Motor neuron (in vitro differentiated cells): Measurements from ENCODE around the gene ZNF827. TPM values are rescaled to one million over a fixed set of nuclear protein-coding genes. Genes with fewer than 3 reads are reported as not detected.

Experiments used
- ATAC-seq, 8 experiments: fragments of 200-7000 bp; cut with Tn5 transposase; replicated peaks in 6 of 8; 2 replicates each; pipeline ENCODE4 v1.8.0; 2021; ENCODE audit warnings: mild to moderate bottlenecking in 8 of 8, moderate library complexity in 8 of 8
- H3K27ac ChIP-seq, 2 donors: fragments of 250-450 bp; sonication (Bioruptor Pico); 2 replicates each; pipeline ENCODE4 v1.9.0; 2021; ENCODE audit warnings: antibody characterized with exemption in 2 of 2, mild to moderate bottlenecking in 2 of 2, moderate library complexity in 1 of 2
- H3K4me1 ChIP-seq, 2 donors: fragments of 250-450 bp; sonication (Bioruptor Pico); replicated peaks in 1 of 2; 2 replicates each; pipeline ENCODE4 v1.6.1; 2021; ENCODE audit warnings: antibody characterized with exemption in 2 of 2, mild to moderate bottlenecking in 2 of 2, moderate library complexity in 1 of 2
- H3K4me3 ChIP-seq, 5 donors: fragments of 250-450 bp; sonication (Bioruptor Pico); 2 replicates each; pipeline ENCODE4 v1.9.0; 2021; ENCODE audit warnings: antibody characterized with exemption in 5 of 5, mild to moderate bottlenecking in 5 of 5, moderate library complexity in 4 of 5
- WGBS, 10 experiments: fragments of 450-650 bp; shearing (Covaris generic); methylation state at CpG; one replicate each; pipeline ENCODE4 v1.0.0; 2022; 5-methylcytosine and 5-hydroxymethylcytosine counted together
- in situ Hi-C, 9 experiments: fragments of 400-800 bp; cut with MboI; loops; one replicate each; pipeline ENCODE4 v1.15.0; 2021; ENCODE audit warnings: low sequenced_read_pairs in 9 of 9, low pct_unique_long_range_greater_than_20kb in 2 of 9; ENCODE audit not compliant: unreplicated experiment in 9 of 9
- total RNA-seq, 8 experiments: library from RNA; unstranded; fragments of 300-600 nt; gene quantifications; 2 replicates each; pipeline versions ENCODE4 v1.2.3 to v1.2.4, GENCODE V29; 2022

Gene ZNF827
- total RNA-seq, 8 experiments from 2014 or later = 13.8 to 40.6 (median 20.6) TPM

DNA sequence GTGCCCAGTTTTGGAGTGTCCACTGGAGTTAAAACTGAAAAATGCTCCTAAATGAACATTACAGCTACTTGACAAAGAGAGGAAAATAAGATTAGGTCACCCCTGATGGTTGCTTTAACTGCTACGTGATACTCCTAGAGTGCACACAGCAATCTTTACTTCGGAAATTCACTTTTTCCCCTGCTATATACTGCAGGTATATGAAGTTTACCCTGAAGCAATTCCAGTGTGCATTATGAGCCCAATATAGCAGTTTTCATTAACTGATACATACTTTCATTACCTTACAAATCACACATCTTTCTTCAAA, 773 bp upstream of the ZNF827 start:
- ATAC-seq = no peak
- in situ Hi-C loops = no loop called here
- peak overlapping the region; percentile 64 to 99 (median 96) for H3K4me3 ChIP-seq
- 7 to 100% (median 29%) methylated on average over 1 to 2 of the region's 2 CpGs; no CpG with 5 or more reads in 1 of the 10 experiments for WGBS, 10 experiments
- peaks cover 8 to 11% of the 10 kb centered on the region in 2 donors for H3K4me1 ChIP-seq
- H3K27ac ChIP-seq = peak overlapping the region in 1 of 2 donors; percentile 85

DNA sequence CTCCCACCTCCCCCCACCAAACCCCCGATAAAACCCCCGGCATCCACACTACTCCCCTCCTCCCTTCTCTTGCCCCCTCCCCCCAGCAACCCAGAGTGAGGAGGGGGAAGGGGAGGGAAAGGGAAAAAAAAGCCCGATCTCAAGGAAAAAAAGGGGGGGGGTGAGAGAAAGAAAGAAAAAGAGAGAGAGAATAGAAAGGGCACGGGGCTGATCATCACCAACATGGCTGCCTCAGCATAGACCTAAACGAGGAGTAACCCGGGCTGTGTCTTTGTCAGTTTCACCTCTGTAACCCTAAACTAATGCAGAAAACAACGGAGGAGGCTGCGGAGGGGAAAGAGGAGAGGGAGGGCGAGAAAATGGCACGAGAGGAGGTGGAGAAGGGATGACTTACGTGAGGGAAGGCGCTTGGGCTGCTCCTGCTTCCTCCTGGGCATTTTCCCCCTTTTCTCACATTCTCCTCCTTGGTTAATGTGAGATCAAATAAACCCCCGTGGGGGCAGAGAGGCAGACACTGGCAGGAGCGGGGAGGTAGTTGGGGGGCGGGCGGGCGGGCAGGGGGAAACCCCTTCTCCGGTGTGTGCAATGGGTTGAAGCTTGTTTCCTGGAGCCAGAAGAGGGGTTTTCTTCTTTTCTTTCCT, 532 bp downstream of the ZNF827 start:
- in situ Hi-C loops = no loop called here
- peak in 1 of 8 experiments; percentile 1 for ATAC-seq
- H3K4me3 ChIP-seq = peak overlapping the region; percentile 64 to 99 (median 96)
- peak overlapping the region; percentile 85 to 98 for H3K27ac ChIP-seq
- H3K4me1 ChIP-seq = peaks cover 20 to 24% of the 10 kb centered on the region in 2 donors
- WGBS, 10 experiments = 0 to 3% (median 0%) methylated on average over 1 to 6 of the region's 18 CpGs; no CpG with 5 or more reads in 5 of the 10 experiments

DNA sequence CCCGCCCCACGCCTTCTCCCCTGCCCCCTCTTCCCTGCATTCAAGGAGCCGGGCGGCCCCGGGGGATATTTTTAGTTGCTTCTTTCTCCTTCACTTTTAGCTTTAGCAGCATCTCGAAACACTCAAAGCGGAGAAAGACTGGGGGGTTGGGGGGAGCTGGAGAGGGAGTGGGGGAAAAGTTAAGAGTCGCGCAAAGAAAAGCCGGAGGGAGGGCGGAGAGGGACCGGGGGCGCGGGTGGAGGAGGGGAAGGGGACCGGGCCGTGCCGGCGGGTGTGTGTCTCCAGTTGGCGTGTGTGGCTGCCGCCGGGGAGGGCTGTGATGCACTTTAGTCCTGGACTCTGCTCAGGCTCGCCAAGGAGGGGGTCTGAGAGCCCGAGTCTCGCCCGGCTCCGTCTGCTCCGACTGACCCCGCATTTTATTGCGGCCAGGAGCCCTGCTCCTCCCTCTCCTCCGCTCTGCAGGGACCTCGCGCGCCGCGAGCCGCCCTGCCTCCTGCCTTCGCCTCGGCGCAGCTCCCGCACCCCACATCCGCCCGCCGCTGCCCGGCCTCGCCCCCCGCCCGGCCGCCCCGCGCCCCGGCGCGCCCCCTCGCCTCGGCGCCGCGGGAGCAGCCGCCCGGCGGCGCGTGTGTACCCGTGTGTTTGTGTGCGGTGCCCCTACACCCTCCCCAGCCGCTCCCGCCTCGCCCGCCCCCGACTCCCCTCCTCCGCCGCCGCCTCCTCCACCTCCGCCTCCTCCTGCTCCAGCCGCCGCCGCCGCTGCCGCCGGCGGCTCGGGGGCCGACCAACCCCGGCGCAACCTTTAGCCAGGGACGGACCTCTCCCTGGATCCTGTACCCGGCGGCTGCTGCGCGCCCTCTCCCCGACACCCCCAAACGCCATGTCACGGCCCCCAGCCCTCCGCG, 1.4 kb downstream of the ZNF827 start:
- peaks cover 26 to 33% of the 10 kb centered on the region in 2 donors for H3K4me1 ChIP-seq
- ATAC-seq = peak; percentile 26 to 62 (median 54)
- peak overlapping the region; percentile 64 to 99 (median 96) for H3K4me3 ChIP-seq
- in situ Hi-C loops = no loop called here
- no CpG with 5 or more reads among the region's 95 CpGs for WGBS, 10 experiments
- H3K27ac ChIP-seq = peak overlapping the region; percentile 85 to 98

DNA sequence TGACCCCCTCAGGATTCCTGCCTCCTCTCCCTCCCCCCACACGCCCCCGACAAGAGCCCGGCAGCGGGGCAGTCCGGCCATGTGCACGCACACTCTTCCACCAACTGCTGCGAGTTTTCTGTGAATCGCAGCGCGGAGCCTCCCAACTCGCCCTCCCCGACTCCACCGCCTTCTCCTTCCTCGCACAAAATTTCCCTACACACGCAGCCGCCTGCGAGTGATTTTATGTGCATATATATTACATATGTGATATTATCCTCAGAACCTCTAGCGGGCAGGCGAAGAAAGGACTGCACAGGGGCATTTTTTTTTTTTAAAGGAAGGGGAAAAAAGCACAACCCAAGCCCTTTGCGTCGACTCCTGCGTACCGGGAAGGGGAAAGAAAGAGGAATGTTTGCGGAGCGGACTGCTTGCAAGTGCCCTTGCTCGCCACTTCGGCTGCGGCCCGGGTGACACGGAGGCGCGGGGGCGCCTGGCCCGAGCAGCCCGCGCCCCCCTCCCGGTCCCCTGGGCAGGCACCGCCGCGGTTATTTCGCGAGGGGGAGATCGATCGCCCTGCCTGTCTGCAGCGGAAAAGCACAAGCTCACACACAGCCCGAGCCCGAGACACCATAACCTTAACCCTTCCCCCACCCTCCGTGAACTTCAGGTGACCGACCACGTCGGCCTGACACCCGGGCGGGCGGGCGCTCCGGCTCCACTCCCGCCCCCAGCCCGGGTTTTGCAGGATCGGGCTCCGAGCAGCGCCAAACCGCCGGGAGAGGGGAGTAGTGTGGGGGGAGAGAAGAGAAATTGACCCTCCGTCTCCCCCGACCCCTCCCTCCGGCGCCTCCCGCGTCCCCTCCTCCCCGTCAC, 2.3 kb downstream of the ZNF827 start:
- peaks cover 29 to 41% of the 10 kb centered on the region in 2 donors for H3K4me1 ChIP-seq
- ATAC-seq = peak; percentile 39 to 70 (median 62)
- WGBS, 10 experiments = 0 to 3% (median 0%) methylated on average over 2 to 24 of the region's 70 CpGs; no CpG with 5 or more reads in 6 of the 10 experiments
- peak overlapping the region; percentile 64 to 99 (median 96) for H3K4me3 ChIP-seq
- peak overlapping the region; percentile 85 to 98 for H3K27ac ChIP-seq
- in situ Hi-C loops = no loop called here

DNA sequence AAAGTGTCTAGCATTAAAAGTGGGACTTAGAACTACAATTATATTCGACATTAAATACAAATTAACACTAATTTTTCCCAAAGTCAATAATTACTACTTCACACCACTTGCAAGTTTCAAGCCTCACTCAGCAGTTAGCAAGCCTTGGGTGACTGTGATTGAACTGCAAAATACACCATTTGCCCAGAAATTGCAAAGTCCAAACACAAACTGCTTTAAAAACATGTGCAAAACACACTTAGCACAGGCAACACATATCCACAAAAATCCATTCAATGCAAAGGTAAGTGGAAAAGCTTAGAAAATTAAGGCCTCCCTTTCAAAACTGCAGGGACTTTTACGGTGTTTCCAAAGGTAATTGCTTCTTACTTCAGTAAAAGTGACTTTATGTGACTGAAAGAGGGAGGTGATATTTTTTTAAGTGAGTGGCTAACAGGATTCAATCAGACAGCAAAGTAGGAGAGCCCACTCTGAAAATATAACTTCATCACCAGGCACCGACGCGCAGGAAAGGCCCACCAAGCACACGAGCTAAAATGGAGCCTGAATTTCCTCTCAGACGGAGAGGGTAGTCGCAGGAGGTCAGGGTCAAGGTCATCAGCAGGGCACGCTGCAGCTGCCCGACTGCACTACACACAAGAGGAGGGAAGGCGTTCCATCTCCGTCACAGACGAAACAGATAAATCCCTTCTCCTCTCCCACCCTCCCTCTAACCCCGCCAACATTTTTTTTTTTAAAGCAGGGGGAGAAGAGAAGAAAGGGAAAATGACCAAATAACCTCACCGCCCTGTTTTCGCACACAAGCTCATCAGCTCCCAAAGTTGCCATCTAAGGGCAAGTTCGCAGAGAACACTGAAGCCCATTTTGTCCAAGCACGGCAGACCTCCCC, 3.1 kb downstream of the ZNF827 start:
- in situ Hi-C loops = no loop called here
- Histone ChIP-seq H3K27ac (peak overlapping the region; percentile 85 to 98), H3K4me3 (peak overlapping the region; percentile 64 to 99 (median 96)), H3K4me1 (peaks cover 36 to 50% of the 10 kb centered on the region in 2 donors)
- peak in 5 of 8 experiments; percentile 1 to 8 (median 5) for ATAC-seq
- 0 to 29% (median 4%) methylated on average over 1 to 9 of the region's 18 CpGs; no CpG with 5 or more reads in 1 of the 10 experiments for WGBS, 10 experiments

DNA sequence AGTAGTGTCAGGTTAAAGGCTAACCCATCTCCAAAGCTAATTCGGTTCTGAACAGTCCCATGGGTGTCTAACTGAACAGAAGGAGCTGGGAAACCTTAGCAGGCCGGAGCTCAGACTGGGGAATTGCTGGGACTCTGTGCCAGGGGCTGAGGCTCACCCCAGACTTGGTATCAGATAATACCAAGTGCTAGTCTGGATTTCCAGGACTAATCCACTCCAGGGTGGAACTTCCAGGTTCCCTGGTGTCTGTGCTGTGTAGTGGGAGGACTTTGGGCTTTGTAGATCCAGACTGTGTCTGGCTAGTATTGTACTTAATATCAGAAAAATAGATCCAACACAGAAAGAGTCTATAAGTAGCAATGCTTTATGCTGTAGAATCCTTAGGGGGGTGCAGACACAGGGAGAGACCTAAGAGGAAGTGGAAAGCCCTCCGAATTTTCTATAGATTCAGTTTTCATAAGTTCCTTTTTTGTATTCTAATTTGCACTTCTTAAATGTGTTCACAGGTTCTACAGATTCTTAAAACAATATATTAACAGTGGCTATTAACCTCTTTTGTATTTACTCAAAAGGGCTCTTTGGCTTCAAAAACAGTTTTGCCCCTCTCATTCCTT, 4.1 kb downstream of the ZNF827 start:
- Histone ChIP-seq H3K4me3 (peak overlapping the region in 2 of 5 donors; percentile 2 to 71), H3K27ac (peak overlapping the region in 1 of 2 donors; percentile 48), H3K4me1 (peaks cover 42 to 60% of the 10 kb centered on the region in 2 donors)
- 70 to 100% (median 92%) methylated on average over 1 to 3 of the region's 3 CpGs; no CpG with 5 or more reads in 2 of the 10 experiments for WGBS, 10 experiments
- in situ Hi-C loops = no loop called here
- no peak for ATAC-seq

DNA sequence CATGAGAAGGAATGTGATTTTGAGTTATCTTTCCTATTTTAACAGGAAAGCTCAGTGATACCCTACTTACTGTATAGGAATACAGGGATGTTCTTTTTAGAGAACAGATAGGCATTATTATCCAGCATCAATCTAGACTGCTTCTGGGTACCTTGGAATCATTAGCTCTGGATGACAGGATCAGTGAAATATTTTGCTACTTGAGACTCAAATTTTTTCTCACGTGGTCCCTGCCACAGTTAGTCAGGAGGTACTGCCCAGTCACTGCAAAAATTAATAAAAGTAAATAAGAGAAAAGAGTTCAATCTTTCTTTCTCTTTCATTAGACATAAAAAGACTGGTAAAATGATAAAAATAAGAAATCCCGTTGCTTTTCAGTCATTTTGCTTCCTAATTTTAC, 5.5 kb downstream of the ZNF827 start:
- Histone ChIP-seq H3K4me1 (peaks cover 39 to 60% of the 10 kb centered on the region in 2 donors), H3K27ac (no peak overlapping the region), H3K4me3 (no peak overlapping the region)
- in situ Hi-C loops = no loop called here
- 11 to 86% (median 75%) methylated on average over 1 to 2 of the region's 2 CpGs for WGBS, 10 experiments
- ATAC-seq = no peak

DNA sequence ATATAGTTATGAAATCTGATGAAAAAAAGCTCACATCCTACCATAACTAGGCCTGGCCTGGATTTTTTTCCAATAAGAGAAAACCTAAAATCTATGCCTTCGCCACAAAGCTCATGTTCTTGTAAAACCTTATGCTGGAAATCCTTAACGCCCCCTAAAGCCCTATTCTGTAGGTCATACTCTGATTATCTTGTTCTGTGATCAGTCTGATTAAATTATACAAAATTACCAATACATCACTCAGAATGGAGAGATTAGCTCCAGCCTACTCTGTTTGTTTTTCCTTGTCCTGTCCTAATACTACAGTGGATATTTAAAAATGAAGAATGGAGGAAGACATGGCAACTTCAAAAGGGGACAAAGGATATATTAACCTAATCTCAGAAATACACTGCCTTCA, 7.2 kb downstream of the ZNF827 start:
- Histone ChIP-seq H3K27ac (no peak overlapping the region), H3K4me1 (peaks cover 39 to 60% of the 10 kb centered on the region in 2 donors), H3K4me3 (no peak overlapping the region)
- no peak for ATAC-seq
- 60 to 100% (median 94%) methylated on average over 1 to 2 of the region's 2 CpGs; no CpG with 5 or more reads in 1 of the 10 experiments for WGBS, 10 experiments
- in situ Hi-C loops = no loop called here

DNA sequence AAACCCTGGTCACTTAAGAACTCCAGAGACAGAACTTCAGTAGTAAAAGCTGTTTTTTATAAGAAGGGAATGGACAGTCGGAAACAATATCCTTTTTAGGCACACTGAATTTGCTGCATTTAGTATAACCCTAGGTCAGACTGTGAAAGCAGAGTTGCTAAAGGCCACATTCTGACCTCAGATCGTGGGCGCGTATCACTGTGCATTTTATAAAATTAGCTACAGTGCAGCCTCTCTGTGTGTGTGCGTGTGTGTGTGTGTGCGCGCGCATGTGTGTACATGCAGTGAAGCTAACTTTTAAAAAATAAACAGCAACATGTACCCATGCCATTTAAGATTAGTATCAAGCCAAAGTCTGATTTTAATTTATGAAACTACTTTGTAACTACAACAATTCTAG, 8.0 kb downstream of the ZNF827 start:
- no peak for ATAC-seq
- no peak overlapping the region for H3K27ac ChIP-seq
- WGBS, 10 experiments = 33 to 100% (median 92%) methylated on average over 1 to 7 of the region's 8 CpGs; no CpG with 5 or more reads in 3 of the 10 experiments
- H3K4me1 ChIP-seq = peaks cover 39 to 60% of the 10 kb centered on the region in 2 donors
- in situ Hi-C loops = no loop called here
- H3K4me3 ChIP-seq = no peak overlapping the region

DNA sequence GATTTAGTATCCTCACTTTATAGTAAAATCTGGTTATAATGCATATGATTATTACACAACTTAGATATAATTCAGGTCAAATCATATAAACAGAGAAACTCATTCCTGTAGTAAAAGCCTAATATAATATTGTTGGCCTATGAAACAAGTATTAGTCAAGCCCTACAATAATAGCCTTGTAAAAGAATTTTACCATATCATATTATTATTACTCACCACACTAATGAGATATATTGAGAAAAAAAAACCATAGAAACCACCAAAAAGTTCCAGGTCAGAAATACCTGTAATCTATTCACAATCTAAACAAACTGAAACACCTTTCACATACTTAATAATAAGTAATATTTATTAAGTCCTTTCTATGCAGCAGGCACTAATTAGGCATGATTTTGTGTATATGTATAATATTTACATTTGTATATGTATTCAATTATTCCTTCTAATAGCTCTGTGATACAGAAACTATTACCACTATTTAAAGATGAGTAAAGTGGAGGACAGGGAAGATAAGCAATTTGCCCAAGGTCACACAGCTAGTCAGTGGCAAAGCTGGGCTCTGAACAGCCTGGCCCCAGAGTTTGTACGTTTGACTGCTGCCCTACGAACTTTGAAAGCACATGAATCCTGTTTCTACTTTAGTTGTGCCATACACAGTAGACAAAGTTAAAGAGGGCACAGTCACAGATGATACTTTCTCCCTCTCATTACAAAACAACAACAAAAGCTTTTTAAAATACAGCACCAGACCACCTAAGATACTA, 9.0 kb downstream of the ZNF827 start:
- WGBS, 10 experiments = 67 to 90% (median 80%) methylated on average over 1 to 2 of the region's 2 CpGs; no CpG with 5 or more reads in 5 of the 10 experiments
- Histone ChIP-seq H3K27ac (no peak overlapping the region), H3K4me1 (peaks cover 37 to 51% of the 10 kb centered on the region in 2 donors), H3K4me3 (no peak overlapping the region)
- in situ Hi-C loops = no loop called here
- no peak for ATAC-seq

DNA sequence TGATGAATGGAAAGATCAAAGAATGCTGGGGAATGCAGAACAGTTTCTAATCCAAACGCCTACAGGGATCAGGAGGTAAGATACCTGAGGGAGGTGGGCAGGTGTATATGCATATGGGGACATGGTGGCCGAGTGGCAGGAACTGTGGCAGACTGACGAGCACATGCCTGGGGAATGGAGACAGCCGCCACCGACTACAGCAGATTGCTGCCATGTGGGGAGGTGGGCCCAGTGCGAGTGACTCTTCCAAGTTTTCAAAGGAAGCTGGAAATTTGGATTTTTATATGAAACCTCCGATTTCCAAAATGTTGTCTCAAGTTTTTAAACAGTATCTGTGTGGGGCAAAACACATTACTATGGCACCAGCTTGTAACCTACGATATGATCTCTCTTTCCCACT, 9.9 kb downstream of the ZNF827 start:
- 60 to 100% (median 83%) methylated on average over 1 to 8 of the region's 8 CpGs; no CpG with 5 or more reads in 3 of the 10 experiments for WGBS, 10 experiments
- in situ Hi-C loops = no loop called here
- Histone ChIP-seq H3K4me1 (peaks cover 29 to 42% of the 10 kb centered on the region in 2 donors), H3K27ac (no peak overlapping the region), H3K4me3 (no peak overlapping the region)
- ATAC-seq = no peak
